Measurements from ENCODE around the gene KIF25. TPM values are rescaled to one million over a fixed set of nuclear protein-coding genes. Genes with fewer than 3 reads are reported as not detected.

The KIF25 gene
- total RNA-seq, 4 donors from 2014 or later: 0.16 TPM; not detected in 3

GRCh38 chr6:168051648-168052047 is 54.2 kb downstream of the KIF25 start:
- no peak for ATAC-seq
- Histone ChIP-seq H3K27me3 (no peaks in the 10 kb centered on the region), H3K4me1 (peaks cover 0 to 12% (median 8%) of the 10 kb centered on the region in 3 donors), H3K27ac (no peak overlapping the region), H3K36me3 (no peaks in the 10 kb centered on the region), H3K9me3 (no peaks in the 10 kb centered on the region), H3K4me3 (no peak overlapping the region)
- no CpG with 5 or more reads among the region's 9 CpGs for WGBS, 2 donors (ENCODE audit: low coverage in 1 of 2)
- TF ChIP-seq CTCF (IDR thresholded peaks at IDR 0.05): no peak
- no peak for TF ChIP-seq POLR2A (IDR thresholded peaks at IDR 0.05)
- no peak for TF ChIP-seq POLR2AphosphoS5 (IDR thresholded peaks at IDR 0.05)

GRCh38 chr6:168052291-168052891 is 54.9 kb downstream of the KIF25 start:
- Histone ChIP-seq H3K27ac (no peak overlapping the region), H3K4me3 (no peak overlapping the region), H3K4me1 (peaks cover 0 to 12% (median 8%) of the 10 kb centered on the region in 3 donors), H3K9me3 (no peaks in the 10 kb centered on the region), H3K27me3 (no peaks in the 10 kb centered on the region), H3K36me3 (no peaks in the 10 kb centered on the region)
- no peak for ATAC-seq
- TF ChIP-seq POLR2AphosphoS5 (IDR thresholded peaks at IDR 0.05): no peak
- no peak for TF ChIP-seq EP300 (IDR thresholded peaks at IDR 0.05)
- TF ChIP-seq POLR2A (IDR thresholded peaks at IDR 0.05): no peak
- TF ChIP-seq CTCF (IDR thresholded peaks at IDR 0.05): no peak
- WGBS, 2 donors (ENCODE audit: low coverage in 1 of 2): 100% methylated on average over 1 of the region's 26 CpGs; no CpG with 5 or more reads in 1 of the 2 donors

GRCh38 chr6:168053086-168053956 is 55.9 kb downstream of the KIF25 start:
- WGBS, 2 donors (ENCODE audit: low coverage in 1 of 2): 92 to 100% methylated on average over 4 to 15 of the region's 38 CpGs
- Histone ChIP-seq H3K36me3 (no peaks in the 10 kb centered on the region), H3K4me1 (peaks cover 0 to 12% (median 8%) of the 10 kb centered on the region in 3 donors), H3K27ac (no peak overlapping the region), H3K4me3 (no peak overlapping the region), H3K9me3 (no peaks in the 10 kb centered on the region), H3K27me3 (no peaks in the 10 kb centered on the region)
- TF ChIP-seq POLR2AphosphoS5 (IDR thresholded peaks at IDR 0.05) (no peak), POLR2A (IDR thresholded peaks at IDR 0.05) (no peak), CTCF (IDR thresholded peaks at IDR 0.05) (no peak), EP300 (IDR thresholded peaks at IDR 0.05) (no peak)
- ATAC-seq: no peak

GRCh38 chr6:168053957-168054471 is 56.5 kb downstream of the KIF25 start:
- Histone ChIP-seq H3K4me1 (peaks cover 0 to 12% (median 8%) of the 10 kb centered on the region in 3 donors), H3K4me3 (no peak overlapping the region), H3K27me3 (no peaks in the 10 kb centered on the region), H3K9me3 (no peaks in the 10 kb centered on the region), H3K36me3 (no peaks in the 10 kb centered on the region), H3K27ac (no peak overlapping the region)
- WGBS, 2 donors (ENCODE audit: low coverage in 1 of 2): no CpG with 5 or more reads among the region's 14 CpGs
- ATAC-seq: no peak
- TF ChIP-seq POLR2AphosphoS5 (IDR thresholded peaks at IDR 0.05) (no peak), CTCF (IDR thresholded peaks at IDR 0.05) (no peak), EP300 (IDR thresholded peaks at IDR 0.05) (no peak), POLR2A (IDR thresholded peaks at IDR 0.05) (no peak)
